ENCODE data around the gene FOXI1. TPM values are rescaled to one million over a fixed set of nuclear protein-coding genes. Genes with fewer than 3 reads are reported as not detected.
A peak's percentile ranks its signal among the peaks of the same experiment; 100 is the strongest.

FOXI1 gene
- 1 to 10 TPM; 5.4 to 7.9 (median 7.4) TPM for polyA plus RNA-seq (ENCODE audit: insufficient read length in 4 of 4)

DNA sequence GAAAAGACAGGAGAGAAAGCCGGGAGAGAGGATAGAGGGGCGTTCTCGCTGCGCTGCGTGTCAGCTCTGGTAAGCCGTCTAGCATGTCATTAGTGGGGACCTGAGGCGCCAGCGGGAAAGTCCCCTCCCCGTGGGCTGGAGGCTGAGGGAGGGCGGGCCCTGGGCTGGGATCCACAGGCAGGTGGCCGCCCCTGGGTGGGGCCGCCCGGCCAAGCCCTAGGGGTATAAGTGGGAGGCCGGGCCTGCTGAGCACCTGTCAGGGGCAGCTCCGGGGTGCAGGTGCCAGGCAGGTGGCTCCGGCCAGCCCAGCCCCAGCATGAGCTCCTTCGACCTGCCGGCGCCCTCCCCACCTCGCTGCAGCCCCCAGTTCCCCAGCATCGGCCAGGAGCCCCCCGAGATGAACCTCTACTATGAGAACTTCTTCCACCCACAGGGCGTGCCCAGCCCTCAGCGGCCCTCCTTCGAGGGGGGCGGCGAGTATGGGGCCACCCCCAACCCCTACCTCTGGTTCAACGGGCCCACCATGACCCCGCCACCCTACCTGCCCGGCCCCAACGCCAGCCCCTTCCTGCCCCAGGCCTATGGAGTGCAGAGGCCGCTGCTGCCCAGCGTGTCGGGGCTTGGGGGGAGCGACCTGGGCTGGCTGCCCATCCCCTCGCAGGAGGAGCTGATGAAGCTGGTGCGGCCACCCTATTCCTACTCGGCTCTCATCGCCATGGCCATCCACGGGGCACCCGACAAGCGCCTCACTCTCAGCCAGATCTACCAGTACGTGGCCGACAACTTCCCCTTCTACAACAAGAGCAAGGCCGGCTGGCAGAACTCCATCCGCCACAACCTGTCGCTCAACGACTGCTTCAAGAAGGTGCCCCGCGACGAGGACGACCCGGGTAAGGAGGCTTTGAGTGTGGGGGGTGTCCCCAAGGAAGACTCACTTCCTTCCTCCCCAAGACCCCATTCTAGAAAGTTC is at the start of gene FOXI1:
FOXI1 (plus strand) TSS at position 256 of the 970 bp plus-strand sequence; CDS start at position 317, 61 bp downstream.
- DNase-seq (ENCODE audit: low read depth in 4 of 4, low spot score in 2 of 4): no peak

DNA sequence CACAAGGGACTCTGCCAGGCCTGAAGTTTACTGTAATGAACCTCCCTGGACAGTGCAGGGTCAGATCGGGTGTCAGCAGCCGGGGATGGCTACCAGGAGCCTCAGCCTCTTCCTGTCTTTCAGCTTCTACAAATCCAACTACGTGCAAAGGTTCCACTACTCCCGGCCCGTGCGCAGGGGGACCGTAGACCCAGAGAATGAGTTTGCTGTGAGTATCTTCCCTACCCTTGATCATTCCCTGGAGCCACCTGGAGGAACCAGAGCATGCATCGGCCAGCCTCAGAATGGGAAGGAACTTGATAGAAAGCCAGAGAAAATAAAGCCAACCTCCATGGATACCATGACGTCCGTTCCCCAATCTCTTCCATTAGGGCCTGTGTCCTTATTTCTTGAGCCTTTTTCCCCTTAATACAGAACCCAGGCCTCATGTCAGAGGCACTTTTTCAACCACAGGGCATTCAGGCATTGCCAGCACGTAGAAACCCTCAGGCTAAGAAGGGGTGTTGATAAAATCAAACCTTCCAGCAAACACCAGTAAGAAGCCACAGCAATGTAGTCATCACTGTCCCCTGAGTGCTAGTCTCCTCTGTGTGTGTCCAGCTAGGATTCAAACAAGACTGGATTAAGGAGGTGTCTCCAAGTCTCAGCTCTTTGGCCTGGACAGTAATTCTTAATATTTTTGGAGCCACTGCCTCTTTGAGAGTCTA is 49.0 kb upstream of the FOXI1 start:
- DNase-seq (ENCODE audit: low read depth in 4 of 4, low spot score in 2 of 4): no peak

DNA sequence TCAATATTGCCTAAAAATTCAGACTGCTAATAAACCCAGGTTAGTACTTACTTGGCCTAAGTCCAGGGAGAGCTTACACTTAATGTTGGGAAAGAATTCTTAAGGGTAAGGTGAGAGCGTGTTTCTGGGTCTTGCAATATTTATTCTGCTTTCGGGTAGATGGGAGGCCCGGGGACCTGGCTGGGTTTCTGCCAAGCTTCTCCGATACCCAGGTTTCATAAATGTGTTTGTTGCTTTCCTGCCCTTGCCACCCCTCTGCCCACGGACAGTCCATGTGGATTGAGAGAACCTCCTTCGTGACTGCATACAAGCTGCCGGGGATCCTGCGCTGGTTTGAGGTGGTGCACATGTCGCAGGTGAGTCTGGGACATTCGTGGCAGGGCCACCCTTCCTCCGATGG is 48.4 kb upstream of the FOXI1 start:
- no peak for DNase-seq (ENCODE audit: low read depth in 4 of 4, low spot score in 2 of 4)

DNA sequence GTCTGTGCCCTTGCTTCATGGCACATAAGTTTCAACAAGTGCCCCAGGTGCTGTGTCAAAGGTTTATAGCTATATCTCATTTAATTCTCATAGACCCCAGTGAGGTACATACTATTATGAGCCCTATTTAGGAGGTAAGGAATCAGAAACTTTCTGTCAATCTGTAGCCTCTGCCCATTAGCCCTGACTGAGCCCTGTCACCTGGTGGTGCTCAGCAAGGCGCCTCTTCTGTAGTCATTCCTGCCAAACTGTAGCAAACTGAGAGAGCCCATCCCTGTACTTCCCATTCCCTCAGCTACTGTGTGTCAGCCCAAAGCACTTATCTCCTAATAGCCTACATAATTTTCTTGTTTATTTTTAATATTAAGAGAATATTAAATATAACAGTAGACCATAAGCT is 46.5 kb upstream of the FOXI1 start:
- no peak for DNase-seq (ENCODE audit: low read depth in 4 of 4, low spot score in 2 of 4)

DNA sequence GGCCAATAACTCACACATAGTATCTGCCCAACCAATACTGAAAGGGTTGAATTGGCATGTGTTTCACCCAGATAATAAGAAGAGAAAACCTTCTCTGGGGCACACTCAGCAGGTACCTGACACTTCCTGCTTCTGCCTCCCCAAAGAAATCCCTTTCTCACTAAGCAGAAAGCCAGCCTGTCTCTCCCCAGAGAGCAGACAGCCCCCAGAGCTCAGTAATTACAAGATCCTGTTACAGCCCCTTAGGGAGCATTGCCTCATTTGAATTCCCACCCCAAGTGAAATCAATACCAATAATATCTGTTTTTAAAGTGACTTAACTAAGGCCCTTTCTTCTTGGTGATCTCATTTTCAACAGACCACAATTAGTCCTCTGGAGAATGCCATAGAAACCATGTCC is 38.5 kb upstream of the FOXI1 start:
- DNase-seq (ENCODE audit: low read depth in 4 of 4, low spot score in 2 of 4): no peak

DNA sequence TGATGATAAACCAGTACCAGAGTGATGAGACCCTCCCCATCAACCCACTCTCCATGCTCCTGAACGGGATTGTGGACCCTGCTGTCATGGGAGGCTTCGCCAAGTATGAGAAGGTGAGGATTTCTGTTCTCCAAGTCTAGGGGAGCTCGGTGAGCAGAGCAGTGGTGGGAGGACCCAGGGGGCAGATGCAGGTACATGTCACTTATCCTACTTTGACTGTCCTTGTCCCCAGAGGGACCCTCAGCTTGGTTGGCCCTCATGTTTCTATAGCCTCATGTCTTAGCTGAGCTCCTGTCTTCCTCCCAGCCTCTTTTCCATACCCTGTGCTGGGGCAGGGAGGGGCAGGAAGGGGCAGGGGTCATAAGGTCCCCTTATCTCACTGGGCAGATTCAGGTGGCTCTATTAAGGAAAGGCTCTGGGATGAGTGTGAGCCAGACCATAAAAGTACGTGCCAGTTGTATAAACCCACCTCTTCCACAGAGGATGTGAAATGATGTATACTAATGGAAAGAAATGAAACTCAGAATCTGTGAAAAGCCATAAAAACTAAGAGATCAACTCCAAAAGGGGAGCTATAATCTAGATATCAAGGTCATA is 38.0 kb upstream of the FOXI1 start:
- DNase-seq (ENCODE audit: low read depth in 4 of 4, low spot score in 2 of 4): no peak

DNA sequence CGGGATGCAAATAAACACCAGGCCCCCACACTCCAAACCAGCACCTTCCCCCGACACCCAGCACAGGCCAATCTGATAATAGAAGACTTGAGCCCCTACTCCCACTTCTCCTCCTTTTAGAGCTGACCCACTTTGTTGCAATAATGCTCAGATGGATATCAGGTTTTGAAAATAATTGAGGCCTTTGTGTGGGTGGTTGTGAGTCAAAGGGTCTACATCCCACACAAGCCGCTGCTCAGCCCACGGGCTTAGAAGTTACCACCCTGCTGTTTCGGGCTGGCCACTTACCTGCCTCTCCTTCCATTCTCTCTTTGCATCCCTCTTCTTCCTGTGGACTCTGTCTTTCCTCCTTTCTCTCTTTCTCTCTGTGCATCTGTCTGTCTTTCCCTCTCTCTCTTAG is 36.2 kb upstream of the FOXI1 start:
- no peak for DNase-seq (ENCODE audit: low read depth in 4 of 4, low spot score in 2 of 4)

DNA sequence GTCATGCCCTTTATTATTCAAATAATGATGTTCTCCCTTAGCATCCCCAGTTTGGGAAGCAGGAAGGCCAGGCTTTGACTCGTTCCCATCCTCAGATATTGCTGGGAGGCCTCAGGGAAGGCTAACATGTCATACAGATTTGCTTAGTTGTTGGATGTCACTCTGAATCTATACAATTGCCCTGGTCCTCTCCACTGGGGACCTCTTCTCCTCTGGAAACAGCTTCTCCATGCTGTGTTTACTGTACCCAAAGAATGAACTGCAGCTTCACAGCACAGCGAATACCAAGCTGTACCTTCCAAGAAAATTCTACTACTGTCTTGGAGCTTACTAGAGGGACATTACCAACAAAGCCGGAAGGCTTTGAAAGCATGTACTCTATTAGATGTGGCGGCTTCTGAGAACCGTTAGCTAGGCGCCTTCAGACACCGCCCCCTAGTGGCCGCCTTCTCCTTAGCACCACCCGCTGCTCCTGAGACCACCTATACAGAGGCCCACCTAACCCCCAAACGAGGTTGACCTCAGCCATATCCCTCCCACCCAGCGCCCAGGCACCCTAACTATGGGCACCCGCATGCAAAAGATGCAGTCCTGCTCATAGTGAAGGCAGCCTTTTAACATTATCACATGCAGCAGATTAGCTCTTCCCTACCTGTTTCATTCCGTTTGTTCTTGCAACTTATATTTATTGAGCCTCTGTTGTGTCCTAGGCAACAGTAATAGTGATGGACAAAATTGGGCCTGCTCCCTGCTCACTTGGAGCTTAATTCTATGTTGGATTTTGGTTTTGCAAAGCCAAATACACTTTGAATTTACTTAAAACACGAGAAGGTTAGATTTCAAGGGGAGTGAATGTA is 34.9 kb upstream of the FOXI1 start:
- DNase-seq (ENCODE audit: low read depth in 4 of 4, low spot score in 2 of 4): peak in 3 of 4 donors; percentile 22 to 42 (median 36)

DNA sequence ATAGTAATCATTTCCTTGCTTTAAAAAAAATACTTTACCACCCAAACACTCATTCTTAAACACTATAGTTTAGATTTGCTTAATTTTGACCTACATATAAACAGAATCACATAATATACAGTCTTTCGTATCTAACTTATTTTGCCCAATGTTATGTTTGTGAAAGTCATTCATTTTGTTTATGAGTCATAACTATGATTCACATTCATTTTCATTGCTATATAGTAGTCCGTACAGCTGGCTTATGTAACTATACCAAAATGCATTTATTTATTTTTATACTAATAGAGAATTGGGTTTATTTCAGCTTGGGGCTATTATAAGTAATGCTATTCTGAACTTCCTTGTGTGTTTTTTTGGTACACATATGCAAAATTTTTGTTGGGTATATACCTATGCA is 33.9 kb upstream of the FOXI1 start:
- no peak for DNase-seq (ENCODE audit: low read depth in 4 of 4, low spot score in 2 of 4)

DNA sequence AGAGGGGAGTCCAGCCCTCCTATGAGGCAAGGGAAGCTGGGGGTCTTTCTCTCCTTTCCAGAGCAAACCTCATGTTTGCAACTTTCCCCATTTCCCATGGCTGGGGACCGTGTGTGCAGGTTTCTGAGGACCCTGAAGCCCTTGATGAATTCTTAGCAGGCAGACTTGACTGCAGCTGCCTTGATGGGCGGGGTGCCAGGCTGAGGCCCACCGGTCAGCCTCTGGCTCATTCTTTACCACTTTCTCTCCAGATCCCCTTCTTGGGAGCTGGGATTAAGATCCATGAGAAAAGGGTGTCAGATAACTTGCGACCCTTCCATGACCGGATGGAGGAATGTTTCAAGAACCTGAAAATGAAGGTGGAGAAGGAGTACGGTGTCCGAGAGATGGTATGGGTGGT is 30.0 kb upstream of the FOXI1 start:
- no peak for DNase-seq (ENCODE audit: low read depth in 4 of 4, low spot score in 2 of 4)

DNA sequence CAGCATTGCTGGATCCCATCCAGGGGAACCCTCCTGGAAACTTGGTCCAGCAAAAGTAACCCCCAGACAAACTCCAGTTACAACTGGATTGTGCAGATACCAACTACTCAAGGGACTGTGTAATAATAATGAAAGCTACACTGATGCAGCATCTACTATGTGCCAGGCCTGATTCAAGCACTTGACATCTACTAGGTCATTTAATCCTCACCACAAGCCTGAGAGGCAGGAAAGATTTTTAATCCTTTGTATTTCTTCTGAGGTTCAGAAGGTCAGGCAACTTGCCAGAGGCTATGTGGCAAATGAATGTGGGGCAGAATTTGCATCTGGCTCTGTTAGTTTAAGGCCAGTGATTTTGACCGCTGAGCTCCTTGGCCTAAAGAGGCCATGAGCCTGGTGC is 29.5 kb upstream of the FOXI1 start:
- DNase-seq (ENCODE audit: low read depth in 4 of 4, low spot score in 2 of 4): no peak

DNA sequence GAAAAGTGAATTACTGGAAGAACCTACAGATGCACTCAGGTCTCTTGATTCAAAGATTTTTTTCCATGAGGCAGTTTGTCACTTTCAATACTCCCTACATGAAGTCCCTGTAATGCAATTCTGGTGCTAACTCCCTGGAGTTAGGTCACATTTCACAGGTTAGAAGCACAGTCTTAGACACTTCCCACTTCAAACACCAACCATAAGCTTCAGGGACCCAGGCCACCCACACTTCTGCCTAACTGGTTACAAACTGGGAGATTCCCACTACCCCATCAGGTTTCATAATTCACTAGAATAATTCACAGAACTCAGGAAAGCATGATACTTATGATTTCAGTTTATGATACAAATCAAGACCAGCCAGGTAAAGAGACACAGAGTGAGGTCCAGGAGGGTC is 29.0 kb upstream of the FOXI1 start:
- no peak for DNase-seq (ENCODE audit: low read depth in 4 of 4, low spot score in 2 of 4)

DNA sequence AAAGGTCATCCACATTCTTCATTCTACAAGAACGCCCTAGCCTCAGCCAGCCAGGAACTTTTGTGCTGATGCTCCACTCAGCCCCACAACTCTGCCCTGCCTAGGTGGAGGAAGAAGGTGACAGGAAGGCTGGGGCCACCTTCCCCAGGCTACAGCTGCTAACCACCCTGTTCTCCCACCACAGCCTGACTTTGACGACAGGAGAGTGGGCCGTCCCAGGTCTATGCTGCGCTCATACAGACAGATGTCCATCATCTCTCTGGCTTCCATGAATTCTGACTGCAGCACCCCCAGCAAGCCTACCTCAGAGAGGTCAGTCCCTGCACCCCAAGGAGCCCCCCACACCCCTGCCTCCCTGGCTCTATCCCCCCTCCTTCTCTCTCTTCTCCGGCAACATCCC is 28.2 kb upstream of the FOXI1 start:
- DNase-seq (ENCODE audit: low read depth in 4 of 4, low spot score in 2 of 4): no peak

DNA sequence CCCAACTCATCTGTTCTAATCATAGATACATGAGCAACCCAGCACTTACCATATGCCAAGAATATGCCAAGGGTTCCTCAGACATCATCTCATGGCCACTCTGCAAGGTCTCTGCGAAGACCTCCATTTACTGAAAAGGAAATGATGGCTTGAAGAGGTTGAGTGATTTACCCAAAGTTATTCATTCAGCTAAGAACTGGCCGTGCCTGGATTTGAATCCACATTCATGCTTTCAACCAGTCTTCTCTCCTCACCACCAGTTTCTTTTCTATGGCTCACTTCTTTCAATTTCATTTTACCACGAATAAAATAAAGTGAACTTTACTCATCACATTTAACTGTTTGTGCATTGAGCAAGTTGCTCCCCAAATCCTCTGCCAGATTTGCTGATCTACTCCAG is 27.2 kb upstream of the FOXI1 start:
- no peak for DNase-seq (ENCODE audit: low read depth in 4 of 4, low spot score in 2 of 4)

DNA sequence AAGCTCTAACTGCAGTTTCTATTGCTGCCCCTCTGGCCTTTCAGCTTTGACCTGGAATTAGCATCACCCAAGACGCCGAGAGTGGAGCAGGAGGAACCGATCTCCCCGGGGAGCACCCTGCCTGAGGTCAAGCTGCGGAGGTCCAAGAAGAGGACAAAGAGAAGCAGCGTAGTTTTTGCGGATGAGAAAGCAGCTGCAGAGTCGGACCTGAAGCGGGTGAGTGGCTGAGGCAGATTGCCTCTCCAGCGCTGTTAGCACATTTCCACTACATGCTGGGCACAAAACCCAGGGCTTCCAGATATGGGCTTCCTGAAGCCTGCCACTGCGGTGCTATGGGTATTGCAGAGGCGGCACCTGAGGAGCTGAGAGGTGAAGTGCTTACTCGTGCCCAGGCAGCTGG is 26.8 kb upstream of the FOXI1 start:
- DNase-seq (ENCODE audit: low read depth in 4 of 4, low spot score in 2 of 4): no peak

DNA sequence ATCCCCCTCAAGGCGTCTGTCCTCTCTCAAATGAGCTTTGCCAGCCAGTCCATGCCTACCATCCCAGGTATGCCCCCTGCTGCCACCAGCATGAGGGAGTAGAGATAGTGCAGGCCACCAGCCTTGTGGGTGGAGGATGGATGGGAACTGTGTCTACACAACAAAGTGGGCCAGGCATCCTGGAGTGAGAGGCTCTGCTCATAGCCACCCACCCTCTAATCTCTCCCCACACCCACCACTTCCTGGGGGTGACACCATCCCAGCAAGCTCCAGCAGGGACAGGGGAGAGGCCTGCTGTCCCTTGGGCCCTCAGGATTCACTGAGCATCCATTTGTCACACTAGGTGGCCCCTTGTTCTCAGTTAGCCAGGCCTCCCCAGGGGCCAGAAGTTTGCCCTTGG is 25.5 kb upstream of the FOXI1 start:
- no peak for DNase-seq (ENCODE audit: low read depth in 4 of 4, low spot score in 2 of 4)

DNA sequence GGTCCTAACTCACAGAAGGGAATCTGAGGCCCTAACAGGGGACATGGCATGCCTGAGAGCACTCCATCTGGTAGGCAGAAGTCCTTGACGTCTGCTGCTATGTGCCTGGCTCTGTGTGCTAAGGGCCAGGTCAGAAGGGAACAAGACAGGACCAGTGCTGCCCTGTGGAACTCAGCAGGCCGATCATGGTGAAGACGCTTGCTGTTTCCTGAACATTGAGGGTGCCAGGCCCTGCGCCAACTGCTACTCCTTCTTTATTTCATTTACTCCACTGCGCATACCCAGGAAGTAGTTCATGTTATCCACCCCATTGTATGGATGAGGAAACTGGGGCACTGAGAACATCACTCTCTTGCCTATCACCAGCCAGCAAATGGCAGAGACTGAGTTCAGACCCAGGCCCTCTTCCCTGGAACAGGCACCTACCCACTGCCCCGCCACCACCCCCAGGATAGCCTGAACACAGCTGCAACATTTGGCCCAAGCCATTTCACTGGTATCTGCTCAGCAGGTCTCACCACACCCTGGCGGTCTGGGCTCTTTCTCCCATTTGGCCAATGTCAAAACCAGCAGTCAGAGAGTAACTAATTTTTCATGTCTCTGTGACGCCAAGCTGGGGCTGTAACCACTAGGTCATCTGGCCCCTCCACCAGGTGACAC is 24.8 kb upstream of the FOXI1 start:
- DNase-seq (ENCODE audit: low read depth in 4 of 4, low spot score in 2 of 4): no peak

DNA sequence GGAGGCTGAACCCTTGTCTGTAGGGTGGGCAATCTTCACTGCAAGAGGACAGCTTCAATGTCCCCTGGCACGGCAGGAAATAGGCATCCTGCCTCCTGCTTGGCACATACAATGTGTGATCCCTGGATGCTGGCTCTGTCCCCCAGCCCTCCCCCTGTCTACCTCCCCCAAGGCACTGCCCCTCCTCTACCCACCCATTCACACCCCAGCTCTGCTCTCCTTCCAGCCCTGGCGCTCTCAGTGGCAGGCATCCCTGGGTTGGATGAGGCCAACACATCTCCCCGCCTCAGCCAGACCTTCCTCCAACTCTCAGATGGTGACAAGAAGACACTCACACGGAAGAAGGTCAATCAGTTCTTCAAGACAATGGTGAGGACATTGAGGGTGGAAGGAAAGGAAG is 24.1 kb upstream of the FOXI1 start:
- DNase-seq (ENCODE audit: low read depth in 4 of 4, low spot score in 2 of 4): no peak

DNA sequence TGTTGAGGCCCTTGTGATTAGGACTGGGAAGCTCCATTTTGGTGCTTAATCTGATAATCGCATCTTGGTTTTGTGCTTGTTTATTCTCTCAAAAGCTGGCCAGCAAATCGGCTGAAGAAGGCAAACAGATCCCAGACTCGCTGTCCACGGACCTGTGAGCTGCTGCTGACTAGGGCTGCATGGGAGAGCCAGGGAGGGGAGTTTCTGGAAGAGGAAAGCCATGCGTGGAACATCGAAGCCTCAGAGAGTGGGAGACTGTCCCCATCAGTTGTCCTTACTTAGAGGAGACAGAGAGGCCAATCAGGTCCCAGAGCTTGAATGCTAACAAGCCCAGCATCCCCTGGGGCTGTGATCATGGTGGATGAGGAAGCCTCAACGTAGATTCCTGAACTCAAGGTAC is 23.0 kb upstream of the FOXI1 start:
- no peak for DNase-seq (ENCODE audit: low read depth in 4 of 4, low spot score in 2 of 4)

Data from left renal cortex interstitium (tissue), 4 donors.